DND-41 (cell line): ENCODE data around the gene ADGB.

Experiments
- EZH2 ChIP-seq: IDR thresholded peaks from 3 replicates; pipeline ENCODE4 v1.6.1; 2012; ENCODE audit warnings: borderline replicate concordance, low read depth, mild to moderate bottlenecking, moderate library complexity, low read length, inconsistent platforms; ENCODE audit not compliant: severe bottlenecking
- TF ChIP-seq, protein P1 (sequence below): IDR thresholded peaks from 2 replicates; pipeline ENCODE4 v1.5.1; 2012; ENCODE audit warnings: borderline replicate concordance, low read length, moderate library complexity, mild to moderate bottlenecking; ENCODE audit not compliant: poor library complexity, severe bottlenecking; ENCODE audit errors: extremely low read depth

DNA sequence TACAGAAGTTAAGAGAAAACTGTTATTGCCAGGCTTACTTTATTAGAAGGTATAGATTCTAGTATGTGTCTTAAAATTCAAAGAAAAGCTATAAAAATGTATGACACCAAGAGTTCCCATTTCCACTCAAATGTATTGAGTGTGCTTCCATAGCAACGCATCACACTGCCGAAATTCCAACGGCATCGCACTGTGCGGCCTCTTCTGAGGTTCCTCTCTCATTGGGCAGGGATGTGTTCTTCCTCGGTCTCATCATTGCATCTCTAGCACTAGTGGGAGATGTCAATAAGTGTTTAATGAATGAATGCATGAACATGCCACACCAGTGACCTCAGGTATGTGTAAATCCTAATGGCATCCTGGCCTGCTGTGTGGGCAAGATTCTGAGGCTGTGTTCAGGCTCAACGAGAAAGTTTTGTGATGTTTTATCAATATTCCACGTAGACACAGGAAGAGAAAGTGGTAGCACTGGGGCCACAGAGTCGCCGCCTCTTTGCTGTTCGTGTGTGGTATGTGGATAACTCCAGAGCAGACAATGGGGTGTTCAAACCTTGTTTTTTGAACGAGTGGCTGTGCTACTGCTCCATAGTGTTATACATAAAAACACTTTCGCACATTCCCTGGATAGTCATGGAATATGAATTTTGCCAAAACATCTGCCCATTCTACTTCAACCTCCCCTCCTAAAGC, 171.6 kb downstream of the ADGB start:
- TF ChIP-seq, protein P1, sequence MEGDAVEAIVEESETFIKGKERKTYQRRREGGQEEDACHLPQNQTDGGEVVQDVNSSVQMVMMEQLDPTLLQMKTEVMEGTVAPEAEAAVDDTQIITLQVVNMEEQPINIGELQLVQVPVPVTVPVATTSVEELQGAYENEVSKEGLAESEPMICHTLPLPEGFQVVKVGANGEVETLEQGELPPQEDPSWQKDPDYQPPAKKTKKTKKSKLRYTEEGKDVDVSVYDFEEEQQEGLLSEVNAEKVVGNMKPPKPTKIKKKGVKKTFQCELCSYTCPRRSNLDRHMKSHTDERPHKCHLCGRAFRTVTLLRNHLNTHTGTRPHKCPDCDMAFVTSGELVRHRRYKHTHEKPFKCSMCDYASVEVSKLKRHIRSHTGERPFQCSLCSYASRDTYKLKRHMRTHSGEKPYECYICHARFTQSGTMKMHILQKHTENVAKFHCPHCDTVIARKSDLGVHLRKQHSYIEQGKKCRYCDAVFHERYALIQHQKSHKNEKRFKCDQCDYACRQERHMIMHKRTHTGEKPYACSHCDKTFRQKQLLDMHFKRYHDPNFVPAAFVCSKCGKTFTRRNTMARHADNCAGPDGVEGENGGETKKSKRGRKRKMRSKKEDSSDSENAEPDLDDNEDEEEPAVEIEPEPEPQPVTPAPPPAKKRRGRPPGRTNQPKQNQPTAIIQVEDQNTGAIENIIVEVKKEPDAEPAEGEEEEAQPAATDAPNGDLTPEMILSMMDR: no peak
- TF ChIP-seq EZH2: no peak
